Activated T-cell treated with anti-CD3 and anti-CD28 coated beads, Interleukin-2, amount 50 U/mL, for 4 hours (primary cell): Measurements from ENCODE around the gene SEPTIN6. TPM values are rescaled to one million over a fixed set of nuclear protein-coding genes. Genes with fewer than 3 reads are reported as not detected.
"Not testable (repeated sequence)": the region's sequence is repeated elsewhere in the genome, so short reads cannot be mapped to it uniquely, and the experiment has no call there.

ENCODE experiments used
- ATAC-seq, 2 donors: fragments of 200-7000 bp; cut with Tn5 transposase; one replicate each; pipeline ENCODE4 v1.10.0; 2021
- DNase-seq: peaks from one replicate; pipeline ENCODE4 v3.0.0-alpha.2; 2020
- H3K27me3 Mint-ChIP-seq: one replicate; pipeline ENCODE4 v1.8.0; 2021; ENCODE audit warnings: low read depth, mixed read lengths
- H3K36me3 Mint-ChIP-seq: one replicate; pipeline ENCODE4 v1.8.0; 2022; ENCODE audit warnings: mixed read lengths; ENCODE audit not compliant: insufficient read depth
- H3K4me1 Mint-ChIP-seq: one replicate; pipeline ENCODE4 v1.8.0; 2021; ENCODE audit warnings: low read depth, mixed read lengths
- H3K4me3 Mint-ChIP-seq: one replicate; pipeline ENCODE4 v1.8.0; 2021; ENCODE audit warnings: mild to moderate bottlenecking, moderate library complexity, mixed read lengths
- H3K9me3 Mint-ChIP-seq: one replicate; pipeline ENCODE4 v1.8.0; 2021; ENCODE audit warnings: mixed read lengths
- total RNA-seq, 3 donors: library from RNA; stranded (reverse); gene quantifications; one replicate each; pipeline ENCODE4 v1.2.1, GENCODE V29; 2021

SEPTIN6 gene
- total RNA-seq, 3 donors from 2014 or later, result 100 to 131 (median 104) TPM

DNA sequence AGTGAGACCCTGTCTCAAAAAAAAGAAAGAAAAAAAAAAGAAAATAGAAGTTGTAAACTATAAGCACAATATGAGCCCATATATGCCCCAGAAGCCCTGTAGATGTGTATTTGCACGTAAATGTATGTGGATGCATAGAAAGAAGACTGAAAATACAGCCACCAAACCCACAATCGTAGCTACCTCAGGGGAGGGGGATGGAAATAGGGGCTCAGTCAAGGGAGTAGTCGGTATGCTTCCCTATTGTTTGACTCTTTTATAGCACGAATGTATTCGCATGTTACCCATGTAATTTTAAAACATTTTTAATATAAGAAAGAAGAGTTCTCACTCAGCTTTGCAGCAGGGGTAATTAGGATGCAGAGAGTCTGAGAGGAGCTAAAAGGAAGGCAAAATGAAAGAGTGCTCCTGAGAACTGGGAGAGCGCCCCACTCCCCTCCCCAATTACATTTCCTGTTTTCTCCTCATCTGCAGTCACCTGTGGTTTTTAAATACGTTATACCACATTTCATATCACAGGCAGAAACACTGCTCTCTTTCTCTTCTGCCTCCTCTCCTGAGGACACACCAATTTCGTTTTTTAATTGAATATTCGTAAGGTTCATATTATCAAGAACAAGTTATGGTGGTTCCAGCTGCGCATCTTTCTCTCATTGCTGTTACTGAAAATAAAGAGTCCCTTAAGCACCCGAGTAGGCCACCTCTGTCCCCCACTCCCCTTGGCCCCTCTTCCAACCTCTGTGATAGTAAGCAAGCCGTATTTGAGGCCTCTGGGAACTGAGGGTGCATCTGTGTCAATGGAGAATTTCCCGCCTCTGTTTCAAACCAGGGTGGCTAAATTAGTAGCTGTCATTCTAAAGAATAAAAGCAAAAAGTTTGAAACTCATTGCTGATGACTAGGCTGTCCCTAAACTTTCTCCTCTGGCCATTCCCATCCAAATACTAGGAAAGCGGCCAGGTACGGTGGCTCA lies 10.7 kb downstream of the SEPTIN6 start:
- Mint-ChIP-seq H3K27me3 (no peaks in the 10 kb centered on the region), H3K36me3 (no peaks in the 10 kb centered on the region), H3K4me3 (peak overlapping the region; percentile 75), H3K4me1 (peaks cover 64% of the 10 kb centered on the region), H3K9me3 (no peaks in the 10 kb centered on the region)
- ATAC-seq (peak; percentile 31 to 47), DNase-seq (no peak)

DNA sequence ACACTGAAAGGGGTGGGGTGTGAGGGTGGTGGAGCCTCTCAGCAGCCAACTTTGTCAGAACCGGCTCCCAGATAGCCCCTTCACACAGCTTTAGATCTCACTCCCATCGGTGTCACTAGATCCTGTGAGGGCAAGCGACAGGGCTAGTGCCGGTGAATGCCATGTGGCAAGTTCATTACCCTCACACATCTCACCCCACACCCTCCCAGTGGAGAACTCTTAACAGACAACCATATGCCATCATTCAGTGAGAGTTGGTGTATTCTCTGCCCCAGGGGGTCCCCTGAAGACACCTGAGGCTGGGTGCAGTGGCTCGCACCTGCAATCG lies 15.3 kb downstream of the SEPTIN6 start:
- ATAC-seq (peak; percentile 17 to 19), DNase-seq (no peak)
- Mint-ChIP-seq H3K4me3 (peak overlapping the region; percentile 71), H3K36me3 (no peaks in the 10 kb centered on the region), H3K27me3 (no peaks in the 10 kb centered on the region), H3K4me1 (peaks cover 52% of the 10 kb centered on the region), H3K9me3 (no peaks in the 10 kb centered on the region)

DNA sequence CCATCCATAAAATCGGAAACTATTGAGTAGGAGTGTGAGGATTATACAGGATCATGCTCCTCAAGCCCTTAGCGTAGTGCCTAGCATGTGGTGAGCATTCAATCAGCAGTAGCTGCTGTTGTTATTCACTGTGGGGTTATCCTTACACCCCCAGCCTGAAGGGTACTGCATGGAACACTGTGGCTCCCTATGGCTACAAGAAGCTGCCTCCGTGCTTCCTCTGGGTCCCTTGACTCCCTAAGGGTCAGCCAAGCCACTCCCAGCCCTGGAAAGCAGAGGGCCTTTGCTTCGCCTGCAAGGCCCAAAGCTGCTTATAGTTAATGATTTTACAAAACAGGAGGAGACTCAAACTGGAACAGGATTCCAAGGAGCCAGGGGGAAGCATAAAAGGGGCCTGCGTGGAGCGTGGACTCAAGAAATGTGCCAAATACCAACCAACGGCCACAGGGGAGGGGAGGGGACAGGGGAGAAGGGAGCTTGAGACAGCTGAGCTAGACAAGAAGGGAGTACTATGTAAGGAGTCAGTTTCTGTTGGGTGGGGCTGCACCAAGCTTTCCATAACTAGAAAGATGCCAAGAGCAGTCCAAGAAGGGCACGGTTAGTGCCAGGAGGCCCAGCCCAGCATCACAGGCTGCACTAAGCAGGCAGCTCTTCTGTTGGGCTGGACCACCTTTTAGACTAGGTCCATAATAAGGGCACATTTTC lies 15.9 kb downstream of the SEPTIN6 start:
- no peaks in the 10 kb centered on the region for H3K27me3 Mint-ChIP-seq
- DNase-seq, result no peak
- peak in 1 of 2 donors; percentile 6 for ATAC-seq
- peaks cover 3% of the 10 kb centered on the region for H3K36me3 Mint-ChIP-seq
- no peaks in the 10 kb centered on the region for H3K9me3 Mint-ChIP-seq
- H3K4me3 Mint-ChIP-seq, result no peak overlapping the region
- H3K4me1 Mint-ChIP-seq, result peaks cover 53% of the 10 kb centered on the region

DNA sequence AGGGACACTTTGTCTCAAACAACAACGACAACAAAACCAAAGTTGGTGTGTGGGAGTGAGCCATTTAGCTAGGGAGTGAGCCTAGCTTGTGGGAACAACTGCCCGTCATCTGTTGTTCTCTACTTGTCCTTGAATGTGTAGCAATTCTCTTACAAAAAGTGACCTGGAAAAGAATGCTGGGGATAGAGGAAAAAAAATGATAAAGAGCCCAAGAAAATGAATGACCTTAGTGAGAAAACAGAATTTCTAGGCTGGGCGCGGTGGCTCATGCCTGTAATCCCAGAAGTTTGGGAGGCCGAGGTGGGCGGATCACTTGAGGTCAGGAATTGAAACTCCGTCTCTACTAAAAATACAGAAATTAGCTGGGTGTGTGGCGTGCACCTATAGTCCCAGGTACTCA lies 19.6 kb downstream of the SEPTIN6 start:
- no peak for DNase-seq
- peaks cover 42% of the 10 kb centered on the region for H3K4me1 Mint-ChIP-seq
- H3K9me3 Mint-ChIP-seq, result no peaks in the 10 kb centered on the region
- H3K36me3 Mint-ChIP-seq, result peaks cover 3% of the 10 kb centered on the region
- H3K27me3 Mint-ChIP-seq, result no peaks in the 10 kb centered on the region
- ATAC-seq, result no peak
- H3K4me3 Mint-ChIP-seq, result no peak overlapping the region

DNA sequence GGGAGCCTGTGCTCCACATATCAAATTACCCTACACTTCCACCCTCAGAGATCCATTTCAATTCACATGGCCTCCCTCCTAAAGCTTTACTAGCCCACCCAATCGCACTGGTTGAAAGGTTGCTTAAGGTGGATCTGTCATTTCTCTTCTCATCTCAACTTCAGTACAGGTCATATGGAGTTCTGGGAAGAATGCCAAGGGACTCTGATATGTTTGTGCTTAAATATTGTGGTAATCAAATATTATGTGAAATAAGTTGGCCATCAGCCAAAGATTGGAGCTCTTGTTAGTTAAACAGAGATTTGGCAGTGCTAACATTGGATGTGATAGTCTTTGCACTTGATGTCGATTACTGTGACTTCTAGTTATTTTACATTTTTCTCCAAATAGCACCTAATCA lies 20.5 kb downstream of the SEPTIN6 start:
- no peak for DNase-seq
- no peak overlapping the region for H3K4me3 Mint-ChIP-seq
- no peaks in the 10 kb centered on the region for H3K9me3 Mint-ChIP-seq
- no peak for ATAC-seq
- peaks cover 3% of the 10 kb centered on the region for H3K36me3 Mint-ChIP-seq
- H3K4me1 Mint-ChIP-seq, result peaks cover 35% of the 10 kb centered on the region
- H3K27me3 Mint-ChIP-seq, result no peaks in the 10 kb centered on the region

DNA sequence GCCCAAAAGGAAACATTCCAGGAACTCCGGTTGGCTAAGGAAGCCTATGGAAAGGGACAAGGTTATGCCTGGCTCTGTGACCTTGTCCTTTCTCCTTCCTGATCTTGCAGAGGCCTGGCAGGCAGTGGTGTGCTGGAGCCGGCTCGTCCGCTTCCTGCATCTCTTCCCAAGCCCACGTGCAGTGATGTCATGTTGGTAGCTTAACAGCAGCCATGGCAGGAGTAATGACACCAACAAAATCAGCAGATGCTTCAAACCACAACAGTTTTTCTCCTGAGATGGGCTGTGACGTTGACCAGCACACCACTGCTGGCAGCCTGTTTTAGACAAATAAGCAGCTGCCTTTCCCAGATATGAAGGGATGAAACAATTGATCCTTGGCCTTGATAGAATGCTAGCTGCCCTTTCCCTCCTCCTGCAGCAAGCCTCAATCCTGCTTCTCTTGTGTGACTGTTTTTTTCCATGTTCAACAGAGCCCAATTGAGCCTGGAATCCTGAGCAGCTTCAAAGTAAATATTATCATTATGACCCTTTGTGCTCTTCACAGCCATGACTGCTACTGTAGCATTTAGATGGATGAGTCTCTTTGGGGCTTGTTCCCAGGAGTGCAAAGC lies 23.4 kb downstream of the SEPTIN6 start:
- H3K4me3 Mint-ChIP-seq, result no peak overlapping the region
- H3K9me3 Mint-ChIP-seq, result no peaks in the 10 kb centered on the region
- no peaks in the 10 kb centered on the region for H3K27me3 Mint-ChIP-seq
- no peak for ATAC-seq
- DNase-seq, result no peak
- peaks cover 8% of the 10 kb centered on the region for H3K36me3 Mint-ChIP-seq
- peaks cover 19% of the 10 kb centered on the region for H3K4me1 Mint-ChIP-seq

DNA sequence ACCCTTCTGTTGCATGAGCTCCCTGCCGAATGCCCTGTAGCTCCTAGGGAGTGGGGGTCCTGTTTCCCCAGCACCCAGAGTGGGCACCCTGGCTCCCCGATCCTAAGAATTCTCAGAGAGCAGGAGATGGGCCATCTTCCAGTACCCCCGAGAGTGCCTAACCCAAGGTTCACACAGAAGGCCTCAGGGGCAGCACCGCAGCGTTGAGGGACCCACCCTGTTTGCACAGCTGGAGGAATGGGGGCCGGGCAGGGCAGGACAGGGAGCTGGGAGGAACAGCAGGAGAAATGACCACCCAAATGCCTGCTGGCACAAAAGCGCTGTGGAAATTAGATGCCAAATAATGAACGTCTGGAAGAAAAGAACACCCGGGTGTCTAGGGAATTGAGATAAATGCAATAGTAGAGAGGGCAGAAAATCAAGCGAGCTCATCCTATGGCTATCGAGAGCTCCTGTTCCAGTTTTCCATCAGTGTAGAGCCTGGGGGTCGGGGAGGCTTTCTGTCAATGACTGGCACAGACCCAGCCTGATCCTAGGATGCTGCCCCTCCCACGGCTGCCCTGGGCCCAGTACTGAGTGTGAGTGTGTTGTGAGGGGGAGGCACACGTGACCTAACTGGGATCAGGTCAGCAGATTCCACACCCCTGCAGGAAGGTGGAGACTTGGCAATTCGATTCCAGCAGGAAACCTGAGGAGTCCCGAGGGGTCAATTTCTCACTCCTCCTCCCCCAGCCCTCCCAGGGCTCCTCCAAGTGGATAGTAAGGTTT lies 25.7 kb downstream of the SEPTIN6 start:
- no peak for DNase-seq
- Mint-ChIP-seq H3K27me3 (no peaks in the 10 kb centered on the region), H3K36me3 (peaks cover 8% of the 10 kb centered on the region), H3K4me3 (no peak overlapping the region), H3K4me1 (peaks cover 17% of the 10 kb centered on the region), H3K9me3 (no peaks in the 10 kb centered on the region)
- no peak for ATAC-seq

DNA sequence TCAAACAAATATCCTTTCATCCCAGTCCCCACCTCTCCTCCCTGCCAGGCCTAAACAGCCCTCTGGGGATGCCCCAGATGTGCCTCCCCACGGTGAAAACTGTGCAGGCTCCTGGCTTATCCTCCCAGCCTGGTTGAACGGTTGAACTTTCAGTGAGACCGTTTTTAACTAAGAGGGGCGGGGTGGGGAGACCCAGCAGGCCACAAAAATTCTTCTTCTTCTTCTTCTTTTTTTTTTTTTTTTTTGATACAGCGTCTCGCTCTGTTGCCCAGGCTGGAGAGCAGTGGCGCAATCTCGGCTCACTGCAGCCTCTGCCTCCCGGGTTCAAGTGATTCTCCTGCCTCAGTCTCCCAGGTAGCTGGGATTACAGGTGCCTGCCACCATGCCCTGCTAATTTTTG lies 28.1 kb downstream of the SEPTIN6 start:
- not testable (repeated sequence) for H3K27me3 Mint-ChIP-seq, H3K4me3 Mint-ChIP-seq, H3K9me3 Mint-ChIP-seq, ATAC-seq, DNase-seq
- Mint-ChIP-seq H3K36me3 (peaks cover 12% of the 10 kb centered on the region), H3K4me1 (peaks cover 22% of the 10 kb centered on the region)

DNA sequence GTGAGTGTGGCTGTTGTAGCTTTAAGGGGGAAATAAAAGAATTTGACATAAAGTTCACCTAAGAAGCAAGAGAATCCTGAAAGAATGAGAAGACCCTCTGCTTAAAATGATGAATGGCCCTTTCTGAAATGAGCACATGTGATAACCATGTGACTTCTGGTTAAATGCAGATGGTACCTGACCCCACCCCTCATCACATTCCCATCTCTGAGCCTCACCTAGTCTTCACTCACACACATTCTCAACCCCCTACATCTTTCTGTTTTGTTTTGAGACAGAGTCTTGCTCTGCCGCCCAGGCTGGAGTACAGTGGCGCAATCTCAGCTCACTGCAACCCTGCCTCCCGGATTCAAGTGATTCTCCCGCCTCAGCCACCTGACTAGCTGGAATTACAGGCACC lies 31.5 kb downstream of the SEPTIN6 start:
- ATAC-seq, result no peak
- H3K27me3 Mint-ChIP-seq, result no peaks in the 10 kb centered on the region
- no peaks in the 10 kb centered on the region for H3K9me3 Mint-ChIP-seq
- DNase-seq, result no peak
- peaks cover 34% of the 10 kb centered on the region for H3K4me1 Mint-ChIP-seq
- peaks cover 23% of the 10 kb centered on the region for H3K36me3 Mint-ChIP-seq
- H3K4me3 Mint-ChIP-seq, result no peak overlapping the region

DNA sequence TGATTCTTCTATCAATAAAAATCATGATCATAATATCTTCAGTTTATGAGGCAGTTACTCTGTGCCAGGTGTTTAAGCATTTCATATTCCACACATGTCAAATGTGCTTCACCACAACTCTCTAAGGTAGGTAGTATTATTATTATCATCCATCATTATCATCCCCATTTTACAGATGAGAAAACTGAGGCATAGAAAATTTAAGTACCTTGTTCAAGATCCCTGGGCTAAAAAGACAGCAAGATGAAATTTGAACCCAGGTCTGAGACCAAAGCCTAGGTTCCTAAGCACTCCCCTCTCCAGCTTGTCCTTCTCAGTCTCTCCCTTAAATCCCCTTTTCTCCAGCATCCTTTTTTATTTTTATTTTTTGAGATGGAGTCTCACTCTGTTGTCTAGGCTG lies 33.4 kb downstream of the SEPTIN6 start:
- H3K4me3 Mint-ChIP-seq, result peak overlapping the region; percentile 47

DNA sequence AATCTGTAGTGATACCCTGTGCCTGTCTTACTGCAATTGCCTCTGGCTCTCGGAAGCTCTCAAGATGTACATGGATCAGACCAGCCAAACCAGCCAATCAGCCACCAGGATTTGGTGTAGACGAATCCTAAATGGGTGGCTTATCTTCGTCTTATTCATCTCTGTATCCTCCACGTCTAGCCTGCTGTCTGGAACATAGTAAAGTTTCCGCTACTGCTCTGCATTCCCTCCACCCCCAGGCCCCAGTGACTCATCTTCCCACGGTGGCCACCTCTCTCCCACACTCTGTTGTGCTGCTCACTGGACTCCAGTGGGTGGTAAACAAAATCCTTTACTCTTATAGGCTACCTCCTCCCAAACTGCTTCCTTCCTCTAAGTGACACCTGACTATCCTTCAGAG lies 37.8 kb downstream of the SEPTIN6 start:
- DNase-seq (peak; percentile 61), ATAC-seq (peak; percentile 78 to 79)
- Mint-ChIP-seq H3K4me1 (peaks cover 48% of the 10 kb centered on the region), H3K27me3 (no peaks in the 10 kb centered on the region), H3K4me3 (peak overlapping the region; percentile 53), H3K36me3 (peaks cover 27% of the 10 kb centered on the region), H3K9me3 (no peaks in the 10 kb centered on the region)

More for the DNA sequence above, 33.4 kb downstream of the SEPTIN6 start:
- Mint-ChIP-seq H3K36me3 (peaks cover 25% of the 10 kb centered on the region), H3K9me3 (no peaks in the 10 kb centered on the region), H3K4me1 (peaks cover 45% of the 10 kb centered on the region), H3K27me3 (no peaks in the 10 kb centered on the region)
- ATAC-seq, result no peak
- no peak for DNase-seq

DNA sequence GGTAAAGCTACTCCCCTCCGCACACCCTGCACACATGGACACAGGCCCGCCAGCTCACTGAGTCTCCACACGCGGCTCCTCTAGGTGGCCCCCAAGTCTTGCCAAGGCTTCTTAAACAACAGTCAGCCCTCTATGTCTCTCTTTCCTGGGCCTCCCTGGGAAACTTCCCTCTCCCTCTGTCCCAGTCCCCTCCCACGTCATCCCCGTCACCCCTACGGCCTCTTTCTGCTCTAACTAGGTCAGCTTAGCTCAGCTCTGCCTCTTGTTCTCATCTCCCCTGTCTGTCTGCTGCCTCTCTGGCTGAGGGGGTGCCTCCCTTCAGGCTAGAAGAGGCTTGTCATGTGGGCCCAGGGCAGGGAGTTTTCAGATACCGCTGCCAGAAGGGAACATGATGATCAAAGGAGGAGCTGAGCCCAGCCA lies 38.8 kb downstream of the SEPTIN6 start:
- peak; percentile 44 to 56 for ATAC-seq
- peaks cover 21% of the 10 kb centered on the region for H3K36me3 Mint-ChIP-seq
- peak; percentile 10 for DNase-seq

DNA sequence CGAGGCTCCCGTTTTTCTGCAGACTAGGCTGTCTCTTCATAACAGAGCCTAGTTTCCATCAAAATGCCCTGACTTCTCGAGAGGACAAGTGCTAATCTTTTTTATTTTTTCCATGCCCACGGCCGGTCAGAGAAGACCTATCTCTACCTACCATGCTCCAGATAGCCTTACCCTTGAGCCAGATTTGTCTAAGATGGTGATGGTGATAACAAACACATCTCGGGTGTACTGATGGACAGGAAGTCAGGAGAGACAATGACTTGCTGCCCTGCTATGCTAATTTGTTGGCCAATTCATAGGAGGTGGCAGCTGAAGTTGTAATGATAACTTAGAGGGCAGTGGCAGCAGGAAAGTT lies 44.6 kb downstream of the SEPTIN6 start:
- no peaks in the 10 kb centered on the region for H3K27me3 Mint-ChIP-seq
- H3K9me3 Mint-ChIP-seq, result no peaks in the 10 kb centered on the region
- H3K36me3 Mint-ChIP-seq, result peaks cover 20% of the 10 kb centered on the region
- peak overlapping the region; percentile 50 for H3K4me3 Mint-ChIP-seq
- H3K4me1 Mint-ChIP-seq, result peaks cover 24% of the 10 kb centered on the region
- ATAC-seq, result peak in 1 of 2 donors; percentile 3
- no peak for DNase-seq

More for the DNA sequence above, 38.8 kb downstream of the SEPTIN6 start:
- Mint-ChIP-seq H3K9me3 (no peaks in the 10 kb centered on the region), H3K4me3 (no peak overlapping the region), H3K27me3 (no peaks in the 10 kb centered on the region), H3K4me1 (peaks cover 44% of the 10 kb centered on the region)
